GM12801 (cell line): ENCODE results near the gene COMMD10.

ENCODE experiments used
- TF ChIP-seq, protein P1 (sequence below): IDR thresholded peaks from one replicate; pipeline ENCODE4 v1.5.1; 2011; ENCODE audit warnings: control low read depth; ENCODE audit not compliant: insufficient read length; ENCODE audit errors: extremely low read depth

COMMD10 gene

DNA sequence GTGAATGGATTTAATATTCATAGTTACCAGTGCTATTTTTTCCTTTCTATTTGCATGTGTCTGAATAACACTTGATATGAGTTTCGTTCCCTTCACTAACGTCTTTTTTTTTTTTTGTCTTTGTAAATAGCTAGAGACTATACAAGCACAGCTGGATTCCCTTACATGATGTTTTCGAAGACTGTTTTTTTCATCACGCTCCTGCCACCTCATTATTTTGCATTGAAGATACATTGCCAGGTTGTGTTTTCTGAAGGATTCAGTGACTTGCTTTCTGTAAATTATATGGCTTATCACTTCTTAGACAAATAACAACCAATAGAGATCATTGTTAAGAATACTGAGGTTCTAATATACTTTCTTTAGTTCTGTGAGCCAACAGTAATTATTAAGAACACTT lies 207.5 kb downstream of the COMMD10 start:
- TF ChIP-seq, protein P1, sequence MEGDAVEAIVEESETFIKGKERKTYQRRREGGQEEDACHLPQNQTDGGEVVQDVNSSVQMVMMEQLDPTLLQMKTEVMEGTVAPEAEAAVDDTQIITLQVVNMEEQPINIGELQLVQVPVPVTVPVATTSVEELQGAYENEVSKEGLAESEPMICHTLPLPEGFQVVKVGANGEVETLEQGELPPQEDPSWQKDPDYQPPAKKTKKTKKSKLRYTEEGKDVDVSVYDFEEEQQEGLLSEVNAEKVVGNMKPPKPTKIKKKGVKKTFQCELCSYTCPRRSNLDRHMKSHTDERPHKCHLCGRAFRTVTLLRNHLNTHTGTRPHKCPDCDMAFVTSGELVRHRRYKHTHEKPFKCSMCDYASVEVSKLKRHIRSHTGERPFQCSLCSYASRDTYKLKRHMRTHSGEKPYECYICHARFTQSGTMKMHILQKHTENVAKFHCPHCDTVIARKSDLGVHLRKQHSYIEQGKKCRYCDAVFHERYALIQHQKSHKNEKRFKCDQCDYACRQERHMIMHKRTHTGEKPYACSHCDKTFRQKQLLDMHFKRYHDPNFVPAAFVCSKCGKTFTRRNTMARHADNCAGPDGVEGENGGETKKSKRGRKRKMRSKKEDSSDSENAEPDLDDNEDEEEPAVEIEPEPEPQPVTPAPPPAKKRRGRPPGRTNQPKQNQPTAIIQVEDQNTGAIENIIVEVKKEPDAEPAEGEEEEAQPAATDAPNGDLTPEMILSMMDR: no peak

DNA sequence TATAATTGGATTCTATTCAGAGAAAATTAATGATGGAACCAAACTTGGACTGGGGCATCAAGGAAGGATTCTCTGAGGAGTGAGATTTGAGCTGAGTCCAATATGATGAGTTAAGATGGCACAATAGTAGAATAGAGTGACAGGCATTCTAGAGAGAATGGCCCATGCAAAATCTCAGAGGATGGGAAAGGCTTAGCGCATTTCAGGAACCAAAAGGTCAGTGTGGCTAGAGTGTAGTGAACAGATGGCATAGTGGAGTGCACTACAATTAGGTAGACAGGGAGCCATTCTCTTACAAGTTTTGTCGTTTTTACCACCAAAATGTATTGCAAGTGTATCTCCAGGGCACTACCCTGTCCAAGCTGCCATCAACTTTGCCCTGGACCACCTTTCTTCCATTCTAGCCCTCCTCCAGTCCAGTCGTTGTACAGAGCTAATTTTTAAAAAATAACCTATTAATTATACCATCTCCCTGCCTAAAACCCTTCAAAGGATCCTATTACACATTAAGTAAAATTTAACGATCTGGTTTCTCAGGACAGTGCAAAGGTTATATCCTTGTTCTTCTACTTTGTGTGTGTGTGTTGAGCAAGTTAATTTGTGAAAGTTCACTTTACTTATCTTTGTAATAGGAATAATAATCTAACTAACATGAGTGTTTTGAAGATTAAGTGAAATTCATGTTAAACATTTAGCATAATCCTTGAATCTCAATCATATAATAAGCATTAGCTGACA lies 211.7 kb downstream of the COMMD10 start:
- TF ChIP-seq, protein P1: no peak

DNA sequence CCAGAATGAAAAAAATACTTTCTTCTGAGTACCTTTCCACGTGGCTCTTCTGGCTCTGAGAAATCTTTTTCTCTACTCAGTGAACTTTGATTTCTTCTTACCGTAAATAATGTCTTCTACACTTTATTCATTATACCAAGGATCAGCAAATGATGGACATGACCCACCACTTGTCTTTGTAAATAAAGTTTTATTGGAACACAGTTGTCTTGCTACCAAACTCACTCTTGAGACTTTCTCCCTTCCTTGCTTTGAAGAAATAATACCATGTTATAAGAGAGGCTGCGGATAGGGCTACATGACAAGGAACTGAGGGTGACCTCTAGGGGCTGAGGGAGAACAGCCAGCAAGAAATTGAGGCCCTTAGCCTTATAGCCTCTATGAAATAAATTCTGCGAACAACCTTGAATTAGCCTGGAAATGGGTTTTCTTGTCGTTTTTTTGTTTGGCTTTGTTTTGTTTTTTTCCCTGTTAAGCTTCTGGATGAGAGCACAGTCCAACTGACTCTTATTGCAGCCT lies 212.5 kb downstream of the COMMD10 start:
- TF ChIP-seq, protein P1: no peak

DNA sequence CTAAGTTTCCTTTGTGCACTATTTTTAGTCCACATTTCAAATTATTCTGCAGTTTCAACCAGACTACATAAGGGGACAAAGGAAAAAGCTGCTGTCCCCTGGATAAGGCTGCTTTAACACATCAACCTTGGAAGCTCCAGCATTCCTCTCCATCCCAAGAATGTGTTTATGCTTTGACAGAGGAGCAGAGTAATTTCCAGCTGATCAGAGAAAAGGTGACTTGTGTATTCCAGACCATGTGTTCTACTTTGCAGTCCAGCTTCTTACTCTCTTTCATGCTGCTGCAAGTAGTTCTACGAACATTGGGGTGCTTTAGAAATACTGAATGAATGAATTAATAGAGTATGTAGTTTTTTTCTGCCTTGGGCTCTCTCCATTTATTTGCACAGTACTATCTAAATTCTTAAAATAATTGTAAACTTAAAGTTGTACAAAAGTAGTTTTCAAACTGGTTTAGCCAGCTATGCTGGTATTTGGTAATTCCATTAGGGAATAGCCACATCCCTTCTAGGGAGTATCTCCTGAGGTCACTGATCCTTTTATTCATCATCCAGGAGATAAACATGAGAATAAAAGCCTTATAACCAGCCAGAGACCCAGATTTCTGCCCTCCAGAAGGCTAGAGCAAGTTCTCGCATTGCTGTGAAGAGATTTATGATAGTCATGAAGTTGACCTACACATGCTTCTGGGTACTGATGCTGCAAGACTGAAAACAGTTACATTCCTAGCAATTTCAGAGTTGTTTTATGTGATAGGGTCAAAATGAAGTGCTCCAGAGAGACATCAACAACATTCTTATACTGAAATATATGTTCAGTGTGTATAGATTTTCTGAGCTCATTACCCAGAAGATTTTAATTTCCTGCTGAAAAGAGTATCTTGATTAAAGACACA lies 215.2 kb downstream of the COMMD10 start:
- TF ChIP-seq, protein P1: no peak

DNA sequence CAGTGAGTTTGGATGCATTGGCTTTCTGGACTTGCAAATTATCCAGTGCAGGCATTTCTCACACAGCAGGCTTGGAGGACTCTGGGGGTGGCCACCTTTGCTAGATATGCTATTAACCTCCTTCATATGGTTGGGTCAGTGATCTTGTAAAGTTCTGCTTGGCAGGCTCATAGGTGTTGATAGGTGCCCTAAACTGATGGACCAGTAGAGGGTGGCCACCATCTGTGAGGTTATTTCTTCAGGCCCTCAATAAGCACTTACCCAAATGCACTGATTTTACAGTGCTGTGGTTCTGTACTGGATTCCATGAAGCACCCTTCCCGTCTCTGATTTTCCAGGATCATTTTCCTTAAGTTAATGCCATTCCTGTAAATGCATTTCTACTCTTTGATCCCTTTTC lies 216.3 kb downstream of the COMMD10 start:
- TF ChIP-seq, protein P1: no peak

DNA sequence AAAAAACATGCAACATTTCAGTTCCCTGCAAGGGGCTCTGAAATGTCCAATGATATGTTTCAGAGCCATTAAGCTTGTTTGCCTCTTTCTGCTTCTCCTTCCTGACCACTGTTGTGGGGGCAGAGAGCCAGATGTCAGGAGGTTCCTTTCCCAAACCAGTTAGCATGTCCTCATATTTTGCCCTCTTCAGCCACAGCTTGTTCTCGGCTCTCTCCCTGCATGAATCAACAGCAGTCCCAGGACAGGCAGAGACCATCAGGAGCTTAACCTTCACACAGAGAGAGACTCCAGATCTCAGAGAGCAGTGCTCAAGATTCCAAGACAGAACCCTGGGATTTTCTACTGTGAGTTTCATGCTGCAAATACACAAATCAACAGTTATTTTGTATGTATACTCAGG lies 218.5 kb downstream of the COMMD10 start:
- TF ChIP-seq, protein P1: no peak

DNA sequence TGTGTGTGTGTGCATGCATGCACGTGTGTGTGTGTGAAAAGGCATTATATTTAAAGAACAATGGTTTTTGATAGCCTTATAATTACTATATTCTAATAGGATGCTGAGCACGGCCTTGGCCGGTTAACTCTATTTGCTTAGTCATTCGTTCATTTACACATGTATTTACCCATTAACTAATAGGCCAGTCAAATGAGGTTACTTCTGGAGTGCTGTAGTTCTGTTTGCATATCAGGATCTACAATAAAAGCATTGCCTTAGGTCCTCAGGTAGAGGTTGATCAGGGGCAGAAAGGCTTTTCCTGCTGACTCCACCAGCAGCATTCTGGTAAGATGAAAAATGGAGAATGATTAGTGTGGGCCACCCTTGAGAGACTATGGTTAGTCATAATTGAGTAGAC lies 219.0 kb downstream of the COMMD10 start:
- TF ChIP-seq, protein P1: no peak
